GM12873 (cell line): ENCODE data around the gene DENND6B.

Experiments used
- CTCF ChIP-seq: IDR thresholded peaks from 2 replicates; pipeline ENCODE4 v1.5.1; 2012; ENCODE audit warnings: low read depth, mild to moderate bottlenecking, moderate library complexity, low read length, control low read depth; ENCODE audit not compliant: insufficient read depth; ENCODE audit errors: missing control alignments

Gene DENND6B

GRCh38 chr22:50264104-50264745 is 62.6 kb downstream of the DENND6B start:
- no peak for TF ChIP-seq CTCF

DNA sequence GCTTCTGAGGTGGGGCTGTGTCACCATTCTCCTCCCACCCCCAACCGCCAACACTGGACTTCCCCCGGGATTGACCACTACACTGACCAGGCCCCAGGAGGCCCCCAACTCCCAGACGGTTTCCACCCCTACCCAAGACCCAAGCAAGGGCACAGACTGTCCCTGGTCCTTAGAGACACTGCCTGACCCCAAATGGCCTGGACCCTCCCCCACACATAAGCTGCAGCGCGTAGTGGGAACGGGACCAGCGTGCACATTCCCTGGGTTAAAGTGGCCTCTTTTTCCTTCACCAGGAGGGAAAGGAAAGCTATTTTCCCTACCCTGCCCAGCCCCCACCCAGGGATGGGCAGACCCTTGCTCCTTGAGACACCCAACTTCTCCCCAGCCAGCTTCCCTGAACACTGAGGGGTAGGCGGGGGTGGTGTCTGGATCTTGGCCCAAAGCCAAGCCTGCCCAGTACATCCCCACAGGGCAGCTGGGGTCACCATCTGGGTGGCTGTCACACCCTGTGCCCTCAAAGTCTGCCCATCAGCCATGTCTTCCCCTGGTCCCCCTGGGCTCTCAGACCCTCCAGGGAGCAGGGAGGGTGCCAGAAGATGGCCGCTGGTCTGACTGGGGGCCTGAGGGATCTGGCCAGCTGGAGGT is 63.7 kb downstream of the DENND6B start:
- no peak for TF ChIP-seq CTCF

GRCh38 chr22:50262460-50262911 is 64.3 kb downstream of the DENND6B start:
- TF ChIP-seq CTCF: no peak

GRCh38 chr22:50261615-50262459 is 65.0 kb downstream of the DENND6B start, which contains the start of gene MAPK12:
Gene MAPK12, minus strand, starts transcription at chr22:50261683. Its CDS starts 174 bp downstream, at chr22:50261509.
- TF ChIP-seq CTCF: no peak

- no peak for TF ChIP-seq CTCF
These were observed 65.8 kb downstream of the DENND6B start for GRCh38 chr22:50260801-50261614.

GRCh38 chr22:50260434-50260800 is 66.4 kb downstream of the DENND6B start:
- no peak for TF ChIP-seq CTCF
